HepG2 (cell line): ENCODE measurements around the gene SMIM20. TPM values are rescaled to one million over a fixed set of nuclear protein-coding genes. Genes with fewer than 3 reads are reported as not detected.

Experiments
- ATF7 ChIP-seq, 2 experiments: fragments of 450-650 bp in 1 of 2; sonication (generic) in 1 of 2; formaldehyde crosslinking in 1 of 2; IDR thresholded peaks; 2 replicates each; pipeline versions ENCODE4 v1.4.0 to v1.6.1; 2016 to 2020; ENCODE audit warnings: antibody characterized with exemption in 1 of 2, mild to moderate bottlenecking in 1 of 2, missing genetic modification reagents in 1 of 2
- JARID2 ChIP-seq: sonication (generic); formaldehyde crosslinking; IDR thresholded peaks from 2 replicates; pipeline ENCODE4 v1.8.1; 2023; ENCODE audit warnings: missing genetic modification reagents, inconsistent platforms; ENCODE audit not compliant: insufficient replicate concordance
- NKX3-1 ChIP-seq: sonication (generic); formaldehyde crosslinking; IDR thresholded peaks from 2 replicates; pipeline ENCODE4 v1.5.0; 2020; ENCODE audit warnings: missing genetic modification reagents
- TAF15 ChIP-seq: fragments of 200-400 bp; formaldehyde crosslinking; IDR thresholded peaks from one replicate; pipeline ENCODE4 v1.6.1; 2018; ENCODE audit warnings: mild to moderate bottlenecking, low read depth, low read length; ENCODE audit not compliant: poor library complexity, severe bottlenecking
- TSC22D2 ChIP-seq: sonication (generic); formaldehyde crosslinking; IDR thresholded peaks from 2 replicates; pipeline ENCODE4 v1.5.1; 2020; ENCODE audit warnings: missing genetic modification reagents, mild to moderate bottlenecking, borderline replicate concordance
- ZMYM4 ChIP-seq: sonication (generic); formaldehyde crosslinking; IDR thresholded peaks from 2 replicates; pipeline ENCODE4 v1.8.1; 2023; ENCODE audit warnings: mild to moderate bottlenecking, missing genetic modification reagents
- ZNF3 ChIP-seq: IDR thresholded peaks from 2 replicates; pipeline ENCODE4 v1.7.0; 2017; ENCODE audit warnings: inconsistent platforms
- ZNF432 ChIP-seq: sonication (generic); formaldehyde crosslinking; IDR thresholded peaks from 2 replicates; pipeline ENCODE4 v1.5.0; 2020; ENCODE audit warnings: missing genetic modification reagents, mild to moderate bottlenecking, borderline replicate concordance
- ZNF547 ChIP-seq: sonication (generic); formaldehyde crosslinking; IDR thresholded peaks from 2 replicates; pipeline ENCODE4 v1.5.1; 2020; ENCODE audit warnings: mild to moderate bottlenecking, missing genetic modification reagents
- polyA plus RNA-seq, 8 experiments: library from polyadenylated mRNA; depleted of rRNA in 3 of 8; stranded (reverse) in 7 of 8; unstranded in 1 of 8; fragments of >200 nt; fragmentation: Illumina TruSeq in 4 of 8; extraction: Trizol in 4 of 8; gene quantifications; 2 replicates each; pipeline versions ENCODE4 v1.2.1 to v1.2.3, GENCODE V29; 2011 to 2016; ENCODE audit warnings: low read depth in 4 of 8, missing spikeins in 1 of 8, mixed read lengths in 1 of 8; ENCODE audit not compliant: insufficient read depth in 1 of 8
- total RNA-seq, 5 experiments: library from RNA; depleted of rRNA; stranded (reverse); fragments of >200 nt; fragmentation: Illumina TruSeq; extraction: Trizol; gene quantifications; 2 replicates each; pipeline ENCODE4 v1.2.3, GENCODE V29; 2016; ENCODE audit warnings: low read depth in 1 of 5
- TF ChIP-seq, protein P1 (sequence below): sonication (generic); formaldehyde crosslinking; IDR thresholded peaks from 2 replicates; pipeline ENCODE4 v1.5.1; 2020; ENCODE audit warnings: mild to moderate bottlenecking, missing genetic modification reagents
- TF ChIP-seq, protein P2 (sequence below): sonication (generic); formaldehyde crosslinking; conservative IDR thresholded peaks from 2 replicates; pipeline ENCODE4 v1.4.0; 2020; ENCODE audit warnings: missing genetic modification reagents
- TF ChIP-seq, protein P3 (sequence below): sonication (generic); formaldehyde crosslinking; IDR thresholded peaks from 2 replicates; pipeline ENCODE4 v1.4.0; 2020; ENCODE audit warnings: missing genetic modification reagents, borderline replicate concordance
- TF ChIP-seq, protein P4 (sequence below): sonication (generic); formaldehyde crosslinking; IDR thresholded peaks from 2 replicates; pipeline ENCODE4 v1.4.0; 2020; ENCODE audit warnings: missing genetic modification reagents, borderline replicate concordance

Gene SMIM20
- total and polyA plus RNA-seq, 2 of the 13 experiments (the other 11 are each of a cell fraction or from before 2014, with no cell fraction given), result 26.3 to 30.2 TPM

DNA sequence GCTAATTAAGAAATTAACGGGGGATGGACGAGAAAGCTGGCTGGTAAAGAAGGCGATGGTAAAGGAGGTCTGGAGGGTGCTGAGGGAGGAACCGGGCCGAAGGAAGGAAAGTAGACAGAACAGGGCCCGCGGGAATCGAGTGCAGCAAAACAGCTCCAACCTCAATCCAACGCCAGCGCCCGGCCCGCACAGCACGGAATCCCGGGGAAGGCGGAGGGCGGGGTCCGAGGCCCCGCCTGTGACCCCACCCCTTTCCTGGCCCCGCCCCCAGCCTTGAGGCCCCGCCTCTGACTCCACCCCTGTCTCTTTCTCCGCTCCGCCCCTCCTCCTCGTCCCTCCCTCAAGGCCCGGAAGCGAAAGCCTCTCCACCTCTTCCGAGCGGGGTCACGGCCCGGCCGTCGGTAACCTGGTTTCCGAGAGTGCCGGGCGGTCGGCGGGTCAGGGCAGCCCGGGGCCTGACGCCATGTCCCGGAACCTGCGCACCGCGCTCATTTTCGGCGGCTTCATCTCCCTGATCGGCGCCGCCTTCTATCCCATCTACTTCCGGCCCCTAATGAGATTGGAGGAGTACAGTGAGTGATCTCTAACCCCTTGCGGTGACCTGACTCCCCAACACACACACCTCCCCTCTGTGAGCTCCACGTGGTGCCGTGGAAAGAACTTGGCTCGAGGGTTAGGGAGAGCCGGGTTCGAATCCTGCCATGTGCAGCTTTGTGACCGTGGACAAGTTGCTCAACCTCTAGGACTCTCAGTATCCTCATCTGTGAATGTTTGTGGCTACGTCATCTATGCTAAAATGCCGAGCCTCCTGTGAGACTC is at the start of gene SMIM20 (continued):
- TF ChIP-seq, protein P1, sequence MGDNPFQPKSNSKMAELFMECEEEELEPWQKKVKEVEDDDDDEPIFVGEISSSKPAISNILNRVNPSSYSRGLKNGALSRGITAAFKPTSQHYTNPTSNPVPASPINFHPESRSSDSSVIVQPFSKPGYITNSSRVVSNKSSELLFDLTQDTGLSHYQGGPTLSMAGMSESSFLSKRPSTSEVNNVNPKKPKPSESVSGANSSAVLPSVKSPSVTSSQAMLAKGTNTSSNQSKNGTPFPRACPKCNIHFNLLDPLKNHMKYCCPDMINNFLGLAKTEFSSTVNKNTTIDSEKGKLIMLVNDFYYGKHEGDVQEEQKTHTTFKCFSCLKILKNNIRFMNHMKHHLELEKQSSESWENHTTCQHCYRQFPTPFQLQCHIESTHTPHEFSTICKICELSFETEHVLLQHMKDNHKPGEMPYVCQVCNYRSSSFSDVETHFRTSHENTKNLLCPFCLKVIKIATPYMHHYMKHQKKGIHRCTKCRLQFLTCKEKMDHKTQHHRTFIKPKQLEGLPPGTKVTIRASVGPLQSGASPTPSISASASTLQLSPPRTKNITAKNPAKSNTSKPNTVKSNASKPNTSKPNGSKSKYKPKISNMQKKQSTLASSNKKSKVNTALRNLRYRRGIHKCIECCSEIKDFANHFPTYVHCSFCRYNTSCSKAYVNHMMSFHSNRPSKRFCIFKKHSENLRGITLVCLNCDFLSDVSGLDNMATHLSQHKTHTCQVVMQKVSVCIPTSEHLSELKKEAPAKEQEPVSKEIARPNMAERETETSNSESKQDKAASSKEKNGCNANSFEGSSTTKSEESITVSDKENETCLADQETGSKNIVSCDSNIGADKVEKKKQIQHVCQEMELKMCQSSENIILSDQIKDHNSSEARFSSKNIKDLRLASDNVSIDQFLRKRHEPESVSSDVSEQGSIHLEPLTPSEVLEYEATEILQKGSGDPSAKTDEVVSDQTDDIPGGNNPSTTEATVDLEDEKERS (CRISPR knock-in tag), result peak; percentile 87; the same call in 1 of the 2 replicates
- TF ChIP-seq NKX3-1 (CRISPR knock-in tag), result peak; percentile 32; the same call in 1 of the 2 replicates
- TF ChIP-seq, protein P2, sequence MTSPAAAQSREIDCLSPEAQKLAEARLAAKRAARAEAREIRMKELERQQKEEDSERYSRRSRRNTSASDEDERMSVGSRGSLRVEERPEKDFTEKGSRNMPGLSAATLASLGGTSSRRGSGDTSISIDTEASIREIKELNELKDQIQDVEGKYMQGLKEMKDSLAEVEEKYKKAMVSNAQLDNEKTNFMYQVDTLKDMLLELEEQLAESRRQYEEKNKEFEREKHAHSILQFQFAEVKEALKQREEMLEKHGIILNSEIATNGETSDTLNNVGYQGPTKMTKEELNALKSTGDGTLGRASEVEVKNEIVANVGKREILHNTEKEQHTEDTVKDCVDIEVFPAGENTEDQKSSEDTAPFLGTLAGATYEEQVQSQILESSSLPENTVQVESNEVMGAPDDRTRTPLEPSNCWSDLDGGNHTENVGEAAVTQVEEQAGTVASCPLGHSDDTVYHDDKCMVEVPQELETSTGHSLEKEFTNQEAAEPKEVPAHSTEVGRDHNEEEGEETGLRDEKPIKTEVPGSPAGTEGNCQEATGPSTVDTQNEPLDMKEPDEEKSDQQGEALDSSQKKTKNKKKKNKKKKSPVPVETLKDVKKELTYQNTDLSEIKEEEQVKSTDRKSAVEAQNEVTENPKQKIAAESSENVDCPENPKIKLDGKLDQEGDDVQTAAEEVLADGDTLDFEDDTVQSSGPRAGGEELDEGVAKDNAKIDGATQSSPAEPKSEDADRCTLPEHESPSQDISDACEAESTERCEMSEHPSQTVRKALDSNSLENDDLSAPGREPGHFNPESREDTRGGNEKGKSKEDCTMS (CRISPR knock-in tag), result no peak
- TF ChIP-seq ATF7 (IDR thresholded peaks at IDR 0.05), result peak; percentile 40
- peak; percentile 72 for TF ChIP-seq ATF7 (CRISPR knock-in tag; IDR thresholded peaks at IDR 0.05)
- peak; percentile 41; the same call in 1 of the 2 replicates for TF ChIP-seq ZNF3 (CRISPR knock-in tag)
- peak; percentile 37; the same call in 1 of the 2 replicates for TF ChIP-seq ZNF547 (CRISPR knock-in tag)
- no peak for TF ChIP-seq TAF15
- TF ChIP-seq, protein P3, sequence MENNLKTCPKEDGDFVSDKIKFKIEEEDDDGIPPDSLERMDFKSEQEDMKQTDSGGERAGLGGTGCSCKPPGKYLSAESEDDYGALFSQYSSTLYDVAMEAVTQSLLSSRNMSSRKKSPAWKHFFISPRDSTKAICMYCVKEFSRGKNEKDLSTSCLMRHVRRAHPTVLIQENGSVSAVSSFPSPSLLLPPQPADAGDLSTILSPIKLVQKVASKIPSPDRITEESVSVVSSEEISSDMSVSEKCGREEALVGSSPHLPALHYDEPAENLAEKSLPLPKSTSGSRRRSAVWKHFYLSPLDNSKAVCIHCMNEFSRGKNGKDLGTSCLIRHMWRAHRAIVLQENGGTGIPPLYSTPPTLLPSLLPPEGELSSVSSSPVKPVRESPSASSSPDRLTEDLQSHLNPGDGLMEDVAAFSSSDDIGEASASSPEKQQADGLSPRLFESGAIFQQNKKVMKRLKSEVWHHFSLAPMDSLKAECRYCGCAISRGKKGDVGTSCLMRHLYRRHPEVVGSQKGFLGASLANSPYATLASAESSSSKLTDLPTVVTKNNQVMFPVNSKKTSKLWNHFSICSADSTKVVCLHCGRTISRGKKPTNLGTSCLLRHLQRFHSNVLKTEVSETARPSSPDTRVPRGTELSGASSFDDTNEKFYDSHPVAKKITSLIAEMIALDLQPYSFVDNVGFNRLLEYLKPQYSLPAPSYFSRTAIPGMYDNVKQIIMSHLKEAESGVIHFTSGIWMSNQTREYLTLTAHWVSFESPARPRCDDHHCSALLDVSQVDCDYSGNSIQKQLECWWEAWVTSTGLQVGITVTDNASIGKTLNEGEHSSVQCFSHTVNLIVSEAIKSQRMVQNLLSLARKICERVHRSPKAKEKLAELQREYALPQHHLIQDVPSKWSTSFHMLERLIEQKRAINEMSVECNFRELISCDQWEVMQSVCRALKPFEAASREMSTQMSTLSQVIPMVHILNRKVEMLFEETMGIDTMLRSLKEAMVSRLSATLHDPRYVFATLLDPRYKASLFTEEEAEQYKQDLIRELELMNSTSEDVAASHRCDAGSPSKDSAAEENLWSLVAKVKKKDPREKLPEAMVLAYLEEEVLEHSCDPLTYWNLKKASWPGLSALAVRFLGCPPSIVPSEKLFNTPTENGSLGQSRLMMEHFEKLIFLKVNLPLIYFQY (CRISPR knock-in tag), result peak; percentile 60; the same call in 1 of the 2 replicates
- TF ChIP-seq, protein P4, sequence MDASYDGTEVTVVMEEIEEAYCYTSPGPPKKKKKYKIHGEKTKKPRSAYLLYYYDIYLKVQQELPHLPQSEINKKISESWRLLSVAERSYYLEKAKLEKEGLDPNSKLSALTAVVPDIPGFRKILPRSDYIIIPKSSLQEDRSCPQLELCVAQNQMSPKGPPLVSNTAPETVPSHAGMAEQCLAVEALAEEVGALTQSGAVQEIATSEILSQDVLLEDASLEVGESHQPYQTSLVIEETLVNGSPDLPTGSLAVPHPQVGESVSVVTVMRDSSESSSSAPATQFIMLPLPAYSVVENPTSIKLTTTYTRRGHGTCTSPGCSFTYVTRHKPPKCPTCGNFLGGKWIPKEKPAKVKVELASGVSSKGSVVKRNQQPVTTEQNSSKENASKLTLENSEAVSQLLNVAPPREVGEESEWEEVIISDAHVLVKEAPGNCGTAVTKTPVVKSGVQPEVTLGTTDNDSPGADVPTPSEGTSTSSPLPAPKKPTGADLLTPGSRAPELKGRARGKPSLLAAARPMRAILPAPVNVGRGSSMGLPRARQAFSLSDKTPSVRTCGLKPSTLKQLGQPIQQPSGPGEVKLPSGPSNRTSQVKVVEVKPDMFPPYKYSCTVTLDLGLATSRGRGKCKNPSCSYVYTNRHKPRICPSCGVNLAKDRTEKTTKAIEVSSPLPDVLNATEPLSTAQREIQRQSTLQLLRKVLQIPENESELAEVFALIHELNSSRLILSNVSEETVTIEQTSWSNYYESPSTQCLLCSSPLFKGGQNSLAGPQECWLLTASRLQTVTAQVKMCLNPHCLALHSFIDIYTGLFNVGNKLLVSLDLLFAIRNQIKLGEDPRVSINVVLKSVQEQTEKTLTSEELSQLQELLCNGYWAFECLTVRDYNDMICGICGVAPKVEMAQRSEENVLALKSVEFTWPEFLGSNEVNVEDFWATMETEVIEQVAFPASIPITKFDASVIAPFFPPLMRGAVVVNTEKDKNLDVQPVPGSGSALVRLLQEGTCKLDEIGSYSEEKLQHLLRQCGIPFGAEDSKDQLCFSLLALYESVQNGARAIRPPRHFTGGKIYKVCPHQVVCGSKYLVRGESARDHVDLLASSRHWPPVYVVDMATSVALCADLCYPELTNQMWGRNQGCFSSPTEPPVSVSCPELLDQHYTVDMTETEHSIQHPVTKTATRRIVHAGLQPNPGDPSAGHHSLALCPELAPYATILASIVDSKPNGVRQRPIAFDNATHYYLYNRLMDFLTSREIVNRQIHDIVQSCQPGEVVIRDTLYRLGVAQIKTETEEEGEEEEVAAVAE, result no peak
- TF ChIP-seq TSC22D2, result no peak
- TF ChIP-seq ZNF432, result no peak
- peak; percentile 43 for TF ChIP-seq JARID2 (CRISPR knock-in tag)
- TF ChIP-seq ZMYM4 (CRISPR knock-in tag), result peak; percentile 93
